Renal pelvis (tissue), 4 donors: Measurements from ENCODE around the gene MCHR1. TPM values are rescaled to one million over a fixed set of nuclear protein-coding genes. Genes with fewer than 3 reads are reported as not detected.

Experiments
- DNase-seq: peaks from one replicate; pipeline ENCODE4 v3.0.0-alpha.2; 2013
- polyA plus RNA-seq, 3 donors: library from polyadenylated mRNA; unstranded; fragments of 120-200 nt; gene quantifications; one replicate each; pipeline ENCODE4 v1.2.1, GENCODE V29; 2013; ENCODE audit not compliant: insufficient read length in 3 of 3

Gene MCHR1
- polyA plus RNA-seq, 3 donors: 0.30 to 0.42 TPM; not detected in 1

GRCh38 chr22:40723396-40723933 lies 44.2 kb downstream of the MCHR1 start:
- no peak for DNase-seq

DNA sequence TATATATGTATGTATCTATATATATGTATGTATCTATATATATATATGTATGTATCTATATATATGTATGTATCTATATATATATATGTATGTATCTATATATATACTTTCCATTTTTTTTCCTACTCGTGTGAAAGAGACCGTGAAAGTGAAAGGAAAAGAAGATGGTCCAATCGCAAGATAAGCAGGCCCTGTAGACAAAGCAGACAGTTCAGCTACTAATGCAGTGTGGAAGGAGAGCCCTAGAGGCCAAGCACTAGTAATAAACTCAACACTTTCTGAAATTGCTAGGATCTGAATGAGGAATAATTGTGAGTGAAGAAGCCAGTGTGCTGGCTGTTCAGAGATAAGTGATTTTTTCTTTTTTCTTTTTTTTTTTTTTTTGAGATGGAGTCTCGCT lies 47.2 kb downstream of the MCHR1 start:
- no peak for DNase-seq

DNA sequence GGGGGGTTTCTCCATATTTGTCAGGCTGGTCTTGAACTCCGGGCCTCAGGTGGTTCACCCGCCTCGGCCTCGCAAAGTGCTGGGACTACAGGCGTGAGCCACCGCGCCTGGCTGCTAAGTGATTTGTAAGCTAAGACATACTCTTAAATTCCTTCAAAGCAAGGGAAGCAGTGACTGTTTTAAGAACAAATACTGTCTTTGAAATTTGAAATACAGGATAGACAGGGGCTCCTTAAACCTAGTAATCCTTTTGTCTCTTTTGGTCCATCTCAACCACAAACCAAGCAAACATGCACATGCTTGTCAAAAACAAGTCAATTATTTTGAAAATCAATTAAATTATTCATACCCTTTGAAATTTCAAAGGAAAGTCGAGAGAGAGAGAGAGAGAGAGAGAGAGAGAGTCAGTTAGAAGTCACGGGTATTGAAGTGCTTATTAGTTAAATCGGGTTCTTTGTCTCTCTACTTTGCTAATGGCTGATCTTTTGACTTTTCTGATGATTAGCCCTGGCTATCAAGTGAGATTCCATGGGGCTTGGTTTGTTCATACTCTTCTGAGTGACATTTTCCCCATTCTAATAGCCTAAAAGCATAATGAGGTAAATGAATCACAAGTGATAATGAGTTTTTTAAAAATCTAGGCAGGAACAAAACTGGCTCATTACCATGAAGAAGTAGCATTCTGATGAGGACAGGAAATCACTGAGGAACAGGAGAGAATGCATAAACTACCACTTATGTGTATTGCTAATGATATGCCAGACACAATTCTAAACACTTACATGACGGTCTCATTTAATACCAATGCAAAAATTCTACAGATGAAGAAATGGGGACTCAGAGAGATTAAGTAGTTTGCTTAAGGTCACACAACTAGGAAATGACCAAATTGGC lies 48.0 kb downstream of the MCHR1 start:
- DNase-seq: no peak

DNA sequence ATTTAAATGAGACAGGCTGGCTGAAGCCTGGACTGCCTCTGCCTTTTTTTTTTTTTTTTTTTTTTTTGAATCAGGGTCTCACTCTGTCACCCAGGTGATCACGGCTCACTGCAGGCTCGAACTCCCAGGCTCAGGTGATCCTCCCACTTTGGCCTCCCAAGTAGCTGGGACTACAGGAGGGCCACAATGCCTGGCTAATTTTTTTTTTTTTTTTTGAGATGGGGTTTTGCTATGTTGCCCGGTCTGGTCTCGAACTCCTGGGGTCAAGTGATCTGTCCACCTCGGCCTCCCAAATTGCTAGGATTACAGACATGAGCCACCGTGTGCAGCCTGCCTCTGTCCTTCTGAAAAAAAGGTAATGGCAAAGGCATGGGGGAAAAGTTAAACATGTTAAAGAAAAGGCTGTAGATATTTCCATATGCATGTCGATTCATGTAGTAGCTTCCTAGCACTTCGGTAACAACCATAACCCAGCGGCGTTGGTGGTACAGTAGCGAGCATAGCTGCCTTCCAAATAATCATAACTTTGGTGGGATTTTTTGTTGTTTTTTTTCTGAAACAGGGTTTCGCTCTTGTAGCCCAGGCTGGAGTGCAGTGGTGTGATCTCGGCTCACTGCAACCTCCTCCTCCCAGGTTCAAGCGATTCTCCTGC lies 48.8 kb downstream of the MCHR1 start:
- DNase-seq: no peak

DNA sequence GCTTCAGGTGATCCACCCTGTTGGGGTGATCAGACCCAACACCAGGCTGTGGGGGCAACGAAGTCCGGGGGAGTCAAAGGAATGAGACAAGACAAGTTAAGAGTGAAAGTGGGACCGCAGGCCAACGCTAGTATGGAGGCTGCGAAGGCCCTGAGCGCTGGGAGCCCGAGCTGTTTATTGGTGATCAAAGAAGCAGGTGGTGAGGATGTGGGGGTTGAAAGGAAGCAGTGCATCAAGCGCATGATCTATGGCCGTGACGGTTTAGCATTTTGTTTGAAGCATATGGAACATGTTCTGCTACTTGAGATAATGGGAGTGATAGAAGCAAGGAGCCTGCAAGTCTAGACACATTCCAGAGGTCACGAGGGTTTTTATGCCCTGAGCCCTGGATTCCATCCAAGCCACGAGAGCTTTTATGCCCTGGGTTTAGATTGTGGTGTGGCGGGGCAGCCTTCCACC lies 49.5 kb downstream of the MCHR1 start:
- DNase-seq: no peak

- DNase-seq: no peak
These were observed 50.0 kb downstream of the MCHR1 start for GRCh38 chr22:40729284-40729683.

Other genes starting within 250 kb of the MCHR1 start
- gene MRTFA, start 42.8 kb upstream of the MCHR1 start, polyA plus RNA-seq: 10 to 100 TPM; 28.2 to 31.1 (median 28.5) TPM
- 10 to 100 TPM; 38.1 to 42.8 (median 42.8) TPM for gene SLC25A17, start 139.9 kb downstream of the MCHR1 start, polyA plus RNA-seq
- gene ST13, start 177.2 kb downstream of the MCHR1 start, polyA plus RNA-seq: 100 to 1,000 TPM; 563 to 683 (median 629) TPM
- 10 to 100 TPM; 16.6 to 31.5 (median 23.8) TPM for gene XPNPEP3, start 177.7 kb downstream of the MCHR1 start, polyA plus RNA-seq
- gene DNAJB7, start 182.6 kb downstream of the MCHR1 start, polyA plus RNA-seq: under 1 TPM; 0.24 to 0.99 (median 0.77) TPM